Keratinocyte (primary cell): ENCODE results near the gene IFNA21. TPM values are rescaled to one million over a fixed set of nuclear protein-coding genes. Genes with fewer than 3 reads are reported as not detected.

ENCODE experiments used
- DNase-seq: peaks from one replicate; pipeline ENCODE4 v3.0.0-alpha.2; 2011; ENCODE audit warnings: low read depth, missing footprints, low spot score
- FAIRE-seq: peaks from 2 replicates; lab custom pipeline; 2011; peaks lifted over from hg19 to GRCh38; lab: Jason Lieb, UNC
- H2AFZ ChIP-seq: 2 replicates; pipeline ENCODE4 v1.6.0; 2012; ENCODE audit warnings: low read length, control low read depth, inconsistent platforms; ENCODE audit not compliant: control insufficient read depth
- H3K27ac ChIP-seq: 2 replicates; pipeline ENCODE4 v1.5.1; 2011; ENCODE audit warnings: low read length; ENCODE audit not compliant: control insufficient read depth, insufficient read depth
- H3K27me3 ChIP-seq: 3 replicates; pipeline ENCODE4 v1.6.0; 2011; ENCODE audit warnings: low read length; ENCODE audit not compliant: control insufficient read depth, insufficient read depth; ENCODE audit errors: extremely low read depth
- H3K36me3 ChIP-seq, 2 experiments: 2 replicates in 1 of 2; 3 replicates in 1 of 2; pipeline ENCODE4 v1.5.1; 2011; ENCODE audit warnings: low read length in 2 of 2, mild to moderate bottlenecking in 1 of 2; ENCODE audit not compliant: control insufficient read depth in 2 of 2, insufficient read depth in 2 of 2; ENCODE audit errors: extremely low read depth in 1 of 2
- H3K4me1 ChIP-seq: 3 replicates; pipeline ENCODE4 v1.5.1; 2011; ENCODE audit warnings: low read length; ENCODE audit not compliant: control insufficient read depth, insufficient read depth; ENCODE audit errors: extremely low read depth
- H3K4me2 ChIP-seq: 3 replicates; pipeline ENCODE4 v1.6.0; 2011; ENCODE audit warnings: low read depth, low read length; ENCODE audit not compliant: control insufficient read depth, insufficient read depth; ENCODE audit errors: extremely low read depth
- H3K4me3 ChIP-seq, 3 experiments: fragments of 200-600 bp in 1 of 3; sonication (generic) in 1 of 3; 2 replicates in 2 of 3; 3 replicates in 1 of 3; pipeline ENCODE4 v1.5.1; 2011 to 2016; ENCODE audit warnings: low read length in 3 of 3, mild to moderate bottlenecking in 3 of 3, control low read depth in 2 of 3, inconsistent platforms in 1 of 3, low read depth in 1 of 3, mixed read lengths in 1 of 3, mixed run types in 1 of 3, moderate library complexity in 1 of 3; ENCODE audit not compliant: control insufficient read depth in 2 of 3, insufficient read depth in 2 of 3; ENCODE audit errors: extremely low read depth in 1 of 3
- H3K79me2 ChIP-seq: 2 replicates; pipeline ENCODE4 v1.6.0; 2012; ENCODE audit warnings: low read length; ENCODE audit not compliant: control insufficient read depth, insufficient read depth
- H3K9ac ChIP-seq: 3 replicates; pipeline ENCODE4 v1.6.0; 2011; ENCODE audit warnings: low read length; ENCODE audit not compliant: control insufficient read depth, insufficient read depth; ENCODE audit errors: extremely low read depth
- H3K9me1 ChIP-seq: 3 replicates; pipeline ENCODE4 v1.6.0; 2011; ENCODE audit warnings: low read length; ENCODE audit not compliant: control insufficient read depth, insufficient read depth; ENCODE audit errors: extremely low read depth
- H3K9me3 ChIP-seq: 2 replicates; pipeline ENCODE4 v1.5.1; 2012; ENCODE audit warnings: low read depth, low read length; ENCODE audit not compliant: control insufficient read depth
- H4K20me1 ChIP-seq: 3 replicates; pipeline ENCODE4 v1.6.0; 2011; ENCODE audit warnings: low read length; ENCODE audit not compliant: control insufficient read depth, insufficient read depth; ENCODE audit errors: extremely low read depth
- EZH2 ChIP-seq: IDR thresholded peaks from one replicate; pipeline ENCODE4 v1.6.1; 2012; ENCODE audit warnings: inconsistent platforms, mild to moderate bottlenecking, low read length, moderate library complexity
- dilution Hi-C: fragments of 300-500 bp; cut with MboI; formaldehyde crosslinking; loops from one replicate; pipeline ENCODE4 v1.7.0; 2020; ENCODE audit warnings: low sequenced_read_pairs; ENCODE audit not compliant: extremely low pct_ligation_motif_present
- polyA plus RNA-seq, 5 experiments: library from polyadenylated mRNA; depleted of rRNA in 3 of 5; stranded (reverse) in 3 of 5; stranded (forward) in 1 of 5; unstranded in 1 of 5; fragments of >200 nt; gene quantifications; 1 replicate in 1 of 5; 2 replicates in 3 of 5; 3 replicates in 1 of 5; pipeline versions ENCODE4 v1.2.1 to v1.2.3, GENCODE V29; 2011 to 2012; ENCODE audit warnings: missing spikeins in 2 of 5, low read depth in 1 of 5, low replicate concordance in 1 of 5
- TF ChIP-seq, protein P1 (sequence below), 3 experiments: IDR thresholded peaks in 1 of 3; conservative IDR thresholded peaks in 1 of 3; optimal IDR thresholded peaks in 1 of 3; 2 replicates in 2 of 3; 3 replicates in 1 of 3; pipeline versions ENCODE3 to v1.5.1; 2011; ENCODE audit warnings: low read length in 3 of 3, mild to moderate bottlenecking in 3 of 3, moderate library complexity in 2 of 3, control low read depth in 1 of 3, inconsistent platforms in 1 of 3; ENCODE audit not compliant: insufficient read depth in 2 of 3; ENCODE audit errors: extremely low read depth in 1 of 3

IFNA21 gene
- polyA plus RNA-seq, 1 donor (not counting 4 experiments of a cell fraction or from before 2014, with no cell fraction given): not detected

- H4K20me1 ChIP-seq: no peaks in the 10 kb centered on the region
- no peak overlapping the region for H2AFZ ChIP-seq
- H3K4me3 ChIP-seq: no peak overlapping the region
- H3K79me2 ChIP-seq: no peaks in the 10 kb centered on the region
- DNase-seq (no peak), FAIRE-seq (no peak)
- H3K27ac ChIP-seq: no peak overlapping the region
- no peaks in the 10 kb centered on the region for H3K4me1 ChIP-seq
- no peaks in the 10 kb centered on the region for H3K9me1 ChIP-seq
- no peaks in the 10 kb centered on the region for H3K9me3 ChIP-seq
- no peak for TF ChIP-seq EZH2
- TF ChIP-seq, protein P1, sequence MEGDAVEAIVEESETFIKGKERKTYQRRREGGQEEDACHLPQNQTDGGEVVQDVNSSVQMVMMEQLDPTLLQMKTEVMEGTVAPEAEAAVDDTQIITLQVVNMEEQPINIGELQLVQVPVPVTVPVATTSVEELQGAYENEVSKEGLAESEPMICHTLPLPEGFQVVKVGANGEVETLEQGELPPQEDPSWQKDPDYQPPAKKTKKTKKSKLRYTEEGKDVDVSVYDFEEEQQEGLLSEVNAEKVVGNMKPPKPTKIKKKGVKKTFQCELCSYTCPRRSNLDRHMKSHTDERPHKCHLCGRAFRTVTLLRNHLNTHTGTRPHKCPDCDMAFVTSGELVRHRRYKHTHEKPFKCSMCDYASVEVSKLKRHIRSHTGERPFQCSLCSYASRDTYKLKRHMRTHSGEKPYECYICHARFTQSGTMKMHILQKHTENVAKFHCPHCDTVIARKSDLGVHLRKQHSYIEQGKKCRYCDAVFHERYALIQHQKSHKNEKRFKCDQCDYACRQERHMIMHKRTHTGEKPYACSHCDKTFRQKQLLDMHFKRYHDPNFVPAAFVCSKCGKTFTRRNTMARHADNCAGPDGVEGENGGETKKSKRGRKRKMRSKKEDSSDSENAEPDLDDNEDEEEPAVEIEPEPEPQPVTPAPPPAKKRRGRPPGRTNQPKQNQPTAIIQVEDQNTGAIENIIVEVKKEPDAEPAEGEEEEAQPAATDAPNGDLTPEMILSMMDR (optimal IDR thresholded peaks at IDR 0.05 in 1 of 3, IDR thresholded peaks at IDR 0.05 in 1 of 3, conservative IDR thresholded peaks at IDR 0.05 in 1 of 3; ENCODE audit: extremely low read depth in 1 of 3, insufficient read depth in 2 of 3, low read length in 3 of 3): no peak
- dilution Hi-C loops: no loop called here
- no peak overlapping the region for H3K9ac ChIP-seq
- H3K27me3 ChIP-seq: peaks cover 9% of the 10 kb centered on the region
- no peak overlapping the region for H3K4me2 ChIP-seq
- no peaks in the 10 kb centered on the region for H3K36me3 ChIP-seq
Observed at GRCh38 chr9:21172156-21172555, 5.7 kb upstream of the IFNA21 start.

GRCh38 chr9:21171351-21171750 lies 4.9 kb upstream of the IFNA21 start:
- no peak overlapping the region for H3K9ac ChIP-seq
- no peaks in the 10 kb centered on the region for H4K20me1 ChIP-seq
- H3K4me2 ChIP-seq: no peak overlapping the region
- dilution Hi-C loops: no loop called here
- no peaks in the 10 kb centered on the region for H3K9me1 ChIP-seq
- no peak for FAIRE-seq
- no peaks in the 10 kb centered on the region for H3K9me3 ChIP-seq
- H3K4me1 ChIP-seq: no peaks in the 10 kb centered on the region
- H3K27me3 ChIP-seq: peaks cover 4% of the 10 kb centered on the region
- no peak for DNase-seq
- no peak overlapping the region for H3K27ac ChIP-seq
- no peaks in the 10 kb centered on the region for H3K36me3 ChIP-seq
- no peak overlapping the region for H3K4me3 ChIP-seq
- no peak for TF ChIP-seq EZH2
- TF ChIP-seq, protein P1 (optimal IDR thresholded peaks at IDR 0.05 in 1 of 3, IDR thresholded peaks at IDR 0.05 in 1 of 3, conservative IDR thresholded peaks at IDR 0.05 in 1 of 3; ENCODE audit: extremely low read depth in 1 of 3, insufficient read depth in 2 of 3, low read length in 3 of 3): no peak
- no peaks in the 10 kb centered on the region for H3K79me2 ChIP-seq
- no peak overlapping the region for H2AFZ ChIP-seq
